ENCODE data around the gene PRKCB.

The PRKCB gene

DNA sequence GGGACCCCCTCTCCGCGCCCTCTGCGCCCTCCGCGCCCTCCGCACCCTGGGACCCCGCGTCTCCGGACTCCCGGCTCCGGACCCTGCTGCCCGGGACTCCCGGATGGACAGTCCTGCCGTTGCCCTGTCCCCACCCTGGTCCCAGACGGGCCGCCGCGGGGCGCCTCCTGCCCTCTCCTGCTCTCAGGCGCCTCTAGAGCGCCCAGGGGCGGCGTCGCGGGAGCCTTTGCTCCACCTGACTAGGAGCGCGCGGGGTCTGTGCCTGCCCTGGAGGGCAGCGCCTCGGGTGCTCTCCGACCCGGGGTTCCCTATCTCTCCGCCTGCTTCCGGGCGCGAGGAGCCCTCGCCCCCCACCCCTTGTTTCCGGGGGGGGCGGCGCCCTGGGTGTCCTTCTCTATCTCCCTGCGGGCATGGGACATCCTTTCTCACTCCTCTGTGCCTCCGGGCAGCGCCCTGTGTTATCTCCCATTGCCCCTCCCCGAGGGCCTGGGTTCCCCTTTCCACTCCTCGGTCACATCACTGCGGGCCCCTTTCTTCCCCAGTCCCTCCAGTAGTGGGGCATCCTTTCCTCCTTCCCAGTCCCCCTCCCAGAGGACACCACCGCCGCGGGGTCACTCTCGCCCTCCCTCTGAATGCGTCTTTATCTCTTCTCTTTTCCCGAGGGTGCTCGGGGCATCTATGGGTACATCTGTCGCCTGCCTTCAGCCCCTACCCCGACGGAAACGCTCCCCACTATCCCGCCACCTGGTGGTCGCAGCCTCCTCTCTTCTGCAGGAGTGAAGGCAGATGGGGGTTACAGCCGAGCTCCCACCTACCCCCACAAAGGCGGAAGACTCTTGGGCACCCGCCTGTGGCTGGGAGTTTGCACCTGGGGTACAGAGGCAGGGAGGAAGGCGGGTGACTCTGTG is 875 bp downstream of the PRKCB start:
- DNase-seq = no peak

GRCh38 chr16:23837553-23838308 is 1.9 kb downstream of the PRKCB start:
- no peak for DNase-seq

DNA sequence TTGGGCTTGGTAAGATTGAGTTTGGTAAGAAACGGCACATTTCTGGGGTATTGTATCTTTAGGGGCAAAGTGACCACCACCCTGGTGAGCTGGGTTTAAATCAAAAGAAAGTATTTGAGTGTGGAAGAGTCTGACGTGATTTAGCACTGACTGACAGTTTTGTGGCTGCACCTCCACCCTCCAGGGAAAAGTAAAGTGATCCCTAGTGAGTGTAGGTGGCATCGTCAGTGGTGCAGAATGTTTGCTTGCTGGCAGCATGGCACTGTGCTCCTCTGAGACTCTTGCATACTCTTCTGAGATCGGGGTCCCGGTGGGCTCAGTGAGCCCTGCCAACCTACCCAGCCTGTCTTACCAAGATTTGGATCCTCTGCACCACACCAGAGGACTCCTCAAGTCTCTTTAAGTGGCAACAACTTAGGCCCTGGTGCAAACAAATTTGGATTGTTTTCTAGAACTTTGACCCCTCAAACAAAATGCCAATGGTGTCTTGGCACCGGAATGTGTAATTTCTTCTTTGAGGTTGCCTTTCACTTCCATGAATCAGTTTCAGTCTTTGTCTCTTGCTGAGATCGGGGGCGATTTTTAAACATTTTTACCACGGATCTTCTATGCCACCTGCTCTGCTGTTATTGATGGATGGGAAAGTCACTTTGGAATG is 2.8 kb downstream of the PRKCB start:
- no peak for DNase-seq

- DNase-seq = no peak
These were observed 4.5 kb downstream of the PRKCB start for GRCh38 chr16:23840310-23840709.

DNA sequence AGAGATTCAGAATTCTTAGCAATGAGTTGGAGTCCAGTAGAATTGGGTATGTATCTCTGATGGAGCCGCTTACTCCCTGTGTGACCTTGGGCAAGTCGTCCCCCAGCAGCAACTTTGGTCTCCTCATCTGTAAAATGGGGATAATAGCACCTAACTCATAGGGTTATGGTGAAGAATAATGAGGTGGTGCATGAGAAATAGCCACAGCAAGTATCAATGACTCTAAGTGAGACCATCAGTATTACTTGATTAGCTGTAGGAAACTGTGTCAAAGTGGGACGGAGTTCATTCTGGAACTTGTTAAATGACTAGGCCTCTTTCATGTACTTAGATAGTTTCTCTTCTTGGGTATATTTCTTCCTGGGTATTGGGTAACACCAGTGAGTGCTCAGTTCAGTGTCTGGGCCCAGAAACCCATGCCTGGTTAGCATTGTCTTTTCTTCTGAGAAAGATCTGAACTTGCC is 6.4 kb downstream of the PRKCB start:
- no peak for DNase-seq

DNA sequence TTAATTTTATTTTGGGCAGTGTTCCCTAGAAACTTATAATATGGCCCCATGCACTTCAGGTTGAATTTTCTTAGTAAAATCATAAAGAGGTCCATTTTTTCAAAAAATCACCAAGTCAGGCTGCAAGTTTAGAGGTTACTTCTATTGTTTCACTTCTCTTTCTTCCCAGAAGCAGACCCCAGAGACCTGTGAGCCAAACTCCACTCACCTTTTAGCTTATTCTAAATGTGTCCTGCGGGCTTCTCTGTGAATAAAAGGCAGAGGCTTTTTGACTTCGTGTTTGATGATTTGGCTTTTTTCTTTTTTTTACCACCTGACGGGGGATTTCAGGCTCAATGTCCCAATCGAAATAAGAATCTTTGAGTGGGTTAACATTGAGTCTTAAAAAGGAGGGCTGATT is 7.4 kb downstream of the PRKCB start:
- DNase-seq = no peak

- no peak for DNase-seq
These were observed 11.5 kb downstream of the PRKCB start for GRCh38 chr16:23847251-23847650.

- DNase-seq = no peak
These were observed 12.2 kb downstream of the PRKCB start for GRCh38 chr16:23847948-23848347.

DNA sequence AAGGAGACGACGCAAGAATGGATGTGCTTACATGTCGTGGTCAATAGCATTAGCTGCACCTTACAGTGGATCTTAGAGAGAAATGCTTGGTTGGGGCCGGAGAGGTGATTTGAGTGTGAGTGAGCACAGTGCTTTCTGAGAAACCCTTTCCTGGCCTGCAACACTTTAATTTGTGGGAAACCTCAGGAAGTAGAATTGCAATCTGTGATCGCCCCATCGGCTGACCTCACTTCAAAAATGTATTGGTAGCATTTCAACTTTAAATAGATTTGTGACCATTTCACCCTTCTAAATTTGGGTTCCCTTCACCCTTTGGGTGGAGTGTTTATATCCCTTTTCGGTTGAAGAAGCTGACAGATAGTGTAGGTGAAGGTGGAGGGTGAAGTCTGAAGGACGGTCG is 13.2 kb downstream of the PRKCB start:
- DNase-seq = no peak

GRCh38 chr16:23852794-23853562 is 17.2 kb downstream of the PRKCB start:
- no peak for DNase-seq

GRCh38 chr16:23855010-23855409 is 19.2 kb downstream of the PRKCB start:
- no peak for DNase-seq

DNA sequence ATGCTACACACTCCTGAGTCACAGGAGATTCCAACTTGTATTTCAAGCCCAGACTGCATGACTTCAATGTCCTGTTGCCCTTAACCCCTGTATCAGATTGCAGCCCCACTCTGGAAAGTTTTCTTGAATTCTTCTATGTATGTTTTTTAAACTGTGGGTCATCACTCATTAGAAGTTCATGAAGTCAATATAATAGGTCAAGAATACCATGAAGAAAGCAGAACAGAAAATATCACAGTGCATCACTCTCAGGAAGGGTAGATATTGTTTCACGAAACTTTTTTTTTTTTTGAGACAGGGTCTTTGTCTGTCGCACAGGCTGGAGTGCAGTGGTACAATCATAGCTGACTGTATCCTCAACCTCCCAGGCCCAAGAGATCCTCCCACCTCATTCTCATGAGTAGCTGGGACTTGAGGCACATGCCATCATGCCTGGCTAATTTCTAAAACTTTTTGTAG is 20.5 kb downstream of the PRKCB start:
- DNase-seq = no peak

DNA sequence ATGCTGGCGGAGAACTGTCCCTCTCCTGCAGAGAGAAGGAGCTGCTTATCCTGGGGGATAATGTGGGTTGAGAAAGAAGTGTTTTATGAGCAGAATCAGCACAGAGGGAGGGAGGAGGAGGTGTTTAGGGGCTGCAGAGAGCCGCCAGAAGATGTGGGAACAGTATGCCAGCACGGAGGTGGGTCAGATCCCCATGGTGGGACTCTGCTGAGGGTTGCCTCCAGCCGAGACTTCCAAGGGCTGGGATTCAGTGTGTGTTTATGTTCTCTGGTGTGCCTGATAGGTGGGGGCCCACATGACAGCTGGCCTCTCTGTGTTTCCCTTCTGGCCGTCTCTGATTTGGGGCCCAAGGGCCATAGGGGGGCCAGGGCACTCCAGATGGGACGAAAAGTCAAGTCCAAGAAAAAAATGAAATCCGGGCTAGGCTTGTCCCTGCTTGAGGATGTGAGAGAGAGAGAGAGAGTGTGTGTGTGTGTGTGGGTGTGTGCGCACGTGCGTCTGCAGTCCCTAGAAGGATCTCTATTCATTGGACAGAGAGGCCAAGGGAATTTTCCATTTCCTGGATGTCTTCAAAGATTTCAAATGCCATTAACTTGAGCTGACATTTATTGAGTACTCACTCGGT is 21.6 kb downstream of the PRKCB start:
- no peak for DNase-seq

- no peak for DNase-seq
These were observed 22.1 kb downstream of the PRKCB start for GRCh38 chr16:23857881-23858269.

- no peak for DNase-seq
These were observed 22.8 kb downstream of the PRKCB start for GRCh38 chr16:23858542-23858941.

- no peak for DNase-seq
These were observed 24.0 kb downstream of the PRKCB start for GRCh38 chr16:23859713-23860269.

- no peak for DNase-seq
These were observed 26.1 kb downstream of the PRKCB start for GRCh38 chr16:23861874-23862273.

GRCh38 chr16:23862556-23862955 is 26.8 kb downstream of the PRKCB start:
- no peak for DNase-seq

GRCh38 chr16:23863511-23864422 is 28.0 kb downstream of the PRKCB start:
- DNase-seq = no peak

- DNase-seq = no peak
These were observed 30.1 kb downstream of the PRKCB start for GRCh38 chr16:23865853-23866252.

DNA sequence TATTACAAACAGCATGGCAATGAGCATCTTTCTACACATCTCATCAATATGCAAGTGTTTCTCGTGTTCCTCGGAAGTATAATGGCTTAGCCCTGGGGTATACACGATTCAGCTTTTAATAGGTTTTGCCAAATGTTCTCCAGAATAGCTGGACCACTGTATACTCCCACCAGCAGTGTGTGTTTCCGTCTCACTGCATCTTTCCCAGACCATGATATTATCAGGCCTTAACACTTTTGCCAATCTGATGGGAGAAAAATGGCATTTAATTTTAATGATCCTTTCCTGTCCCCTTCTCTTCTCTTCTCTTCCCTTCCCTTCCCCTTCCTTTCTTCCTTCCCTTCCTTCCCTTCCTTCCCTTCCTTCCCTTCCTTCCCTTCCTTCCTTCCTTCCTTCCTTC is 30.8 kb downstream of the PRKCB start:
- DNase-seq = no peak
